Heart left ventricle (tissue), 16 donors: ENCODE measurements around the gene ZNF845. TPM values are rescaled to one million over a fixed set of nuclear protein-coding genes. Genes with fewer than 3 reads are reported as not detected.

ENCODE experiments used
- ATAC-seq, 4 donors: fragments of 200-7000 bp; cut with Tn5 transposase; one replicate each; pipeline ENCODE4 v1.9.1; 2020 to 2022; ENCODE audit warnings: moderate library complexity in 4 of 4, mild to moderate bottlenecking in 3 of 4, moderate number of reproducible peaks in 1 of 4
- DNase-seq, 5 donors: peaks; one replicate each; pipeline ENCODE4 v3.0.0-alpha.2; 2020
- H3K27ac ChIP-seq, 12 donors: fragments of 200-600 bp; sonication (generic) in 4 of 12; one replicate each; pipeline versions ENCODE4 v1.5.0 to v1.8.0; 2016 to 2022; ENCODE audit warnings: mild to moderate bottlenecking in 2 of 12
- H3K27me3 ChIP-seq, 9 donors: fragments of 200-600 bp; sonication (generic) in 2 of 9; one replicate each; pipeline versions ENCODE4 v1.5.1 to v1.8.0; 2016 to 2022; ENCODE audit warnings: mild to moderate bottlenecking in 3 of 9
- H3K36me3 ChIP-seq, 9 donors: fragments of 200-600 bp; sonication (generic) in 2 of 9; one replicate each; pipeline versions ENCODE4 v1.5.0 to v1.8.0; 2018 to 2022; ENCODE audit warnings: mild to moderate bottlenecking in 2 of 9
- H3K4me1 ChIP-seq, 12 donors: fragments of 200-600 bp; sonication (generic) in 4 of 12; one replicate each; pipeline versions ENCODE4 v1.5.0 to v1.8.0; 2016 to 2022; ENCODE audit warnings: mild to moderate bottlenecking in 3 of 12
- H3K4me3 ChIP-seq, 12 donors: fragments of 200-600 bp; sonication (generic) in 4 of 12; one replicate each; pipeline versions ENCODE4 v1.5.0 to v1.8.0; 2017 to 2022; ENCODE audit warnings: mild to moderate bottlenecking in 9 of 12, moderate library complexity in 4 of 12
- H3K9me3 ChIP-seq, 12 donors: fragments of 200-600 bp; sonication (generic) in 4 of 12; one replicate each; pipeline versions ENCODE4 v1.5.0 to v1.8.0; 2016 to 2022; ENCODE audit warnings: mild to moderate bottlenecking in 1 of 12
- POLR2A ChIP-seq, 2 donors: fragments of 450-650 bp; IDR thresholded peaks; one replicate each; pipeline ENCODE4 v1.6.1; 2017; ENCODE audit warnings: antibody characterized with exemption in 2 of 2, mild to moderate bottlenecking in 2 of 2, moderate library complexity in 2 of 2
- WGBS, 4 donors: extraction: QIAGEN DNeasy Blood & Tissue Kit in 2 of 4; methylation state at CpG; one replicate each; pipeline versions ENCODE4 v1.1.5 to v1.1.7; 2013 to 2018; 5-methylcytosine and 5-hydroxymethylcytosine counted together
- intact Hi-C, 10 donors: fragments of 100-400 bp; cut with DNase I; formaldehyde crosslinking; loops; one replicate each; pipeline versions ENCODE4 v1.11.1 to v1.14.2; 2022
- polyA plus RNA-seq, 2 donors: library from polyadenylated mRNA; stranded (reverse); fragments of 200-250 nt; gene quantifications; one replicate each; pipeline ENCODE4 v1.2.3, GENCODE V29; 2013
- total RNA-seq, 9 donors: library from RNA; depleted of rRNA in 2 of 9; stranded (reverse); fragments of >200 nt in 2 of 9; fragmentation: NEBNext Ultra II Directional in 3 of 9; extraction: Animal tissue kit (Norgen Biotek cat#: 25700) in 3 of 9; gene quantifications; one replicate each; pipeline versions ENCODE4 v1.1.0 to v1.2.4, GENCODE V29; 2016 to 2023
- TF ChIP-seq, protein P1 (sequence below), 12 donors: fragments of 200-600 bp; sonication (generic) in 4 of 12; IDR thresholded peaks; one replicate each; pipeline versions ENCODE4 v1.5.0 to v1.8.0; 2018 to 2022; ENCODE audit warnings: antibody characterized with exemption in 12 of 12, mild to moderate bottlenecking in 5 of 12
- donor health status: ischemic (EF 13 %, LVEDD 7.1; RV severe dilation, severe dysfunction).
- donor health status: healthy with polysubstance abuse.
- donor health status: DM: no; HTN: yes; CAD: no.
- donor health status: DM: no; HTN: no; CAD: no.
- donor health status: ischemic (EF 25% LVEDD 6.9; RV normal size, moderate dysfunction).
- donor health status: ischemic (EF 25% LVEDD 5.7; RV mildly dilated, moderate dysfunction).
- donor health status: healthy.
- donor health status: DM: yes; HTN: yes; CAD: no.
- donor health status: ischemic (EF 35%, LVEDD 5.7; RV mildly dilated, moderate dysfunction).
- donor health status: nonischemic (EF 11% LVEDD 7.7; RV severe dilation, severe dysfunction).
- donor health status: DM: yes; HTN: yes; CAD: no.
- donor health status: PGD.
- donor health status: ischemic (EF 29% LVEDD 5.4; RV normal size, mild dysfunction).
- donor health status: nonischemic (EF 23%, LVEDD 6.1; RV moderate dilation, normal function).

Gene ZNF845
- total and polyA plus RNA-seq, 11 donors: 1.5 to 5.7 (median 3.5) TPM

DNA sequence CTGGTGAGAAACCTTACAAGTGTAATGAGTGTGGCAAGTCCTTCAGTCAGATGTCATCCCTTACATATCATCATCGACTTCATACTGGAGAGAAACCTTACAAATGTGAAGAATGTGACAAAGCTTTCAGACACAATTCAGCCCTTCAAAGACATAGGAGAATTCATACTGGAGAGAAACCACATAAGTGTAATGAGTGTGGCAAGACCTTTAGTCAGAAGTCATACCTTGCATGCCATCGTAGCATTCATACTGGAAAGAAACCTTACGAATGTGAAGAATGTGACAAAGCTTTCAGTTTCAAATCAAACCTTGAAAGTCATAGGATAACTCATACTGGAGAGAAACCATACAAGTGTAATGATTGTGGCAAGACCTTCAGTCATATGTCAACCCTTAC, 47.8 kb downstream of the ZNF845 start:
- Histone ChIP-seq H3K36me3 (peaks cover 0 to 54% (median 41%) of the 10 kb centered on the region in 9 donors), H3K9me3 (peaks cover 0 to 84% (median 13%) of the 10 kb centered on the region in 12 donors)

DNA sequence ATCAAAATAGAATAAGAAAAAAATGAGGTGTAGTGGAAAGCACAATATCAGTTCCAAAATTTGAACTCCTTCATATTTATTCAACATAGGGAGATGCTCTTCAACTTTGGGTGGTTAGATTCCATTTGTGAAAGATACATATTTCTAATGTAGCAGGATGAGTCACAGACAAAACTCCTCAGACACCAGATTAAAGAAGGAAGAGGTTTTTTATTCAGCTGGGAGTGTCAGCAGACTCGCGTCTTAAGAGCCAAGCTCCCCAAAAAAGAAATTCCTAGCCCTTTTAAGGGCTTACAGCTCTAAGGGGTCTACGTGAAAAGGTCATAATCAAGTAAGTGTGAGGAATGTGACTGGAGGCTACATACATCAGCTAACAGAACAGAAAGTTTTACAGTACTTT, 54.6 kb downstream of the ZNF845 start:
- no peak for ATAC-seq

More for the DNA sequence above, 47.8 kb downstream of the ZNF845 start:
- no peak overlapping the region for H3K4me3 ChIP-seq
- H3K27ac ChIP-seq: no peak overlapping the region
- TF ChIP-seq, protein P1, sequence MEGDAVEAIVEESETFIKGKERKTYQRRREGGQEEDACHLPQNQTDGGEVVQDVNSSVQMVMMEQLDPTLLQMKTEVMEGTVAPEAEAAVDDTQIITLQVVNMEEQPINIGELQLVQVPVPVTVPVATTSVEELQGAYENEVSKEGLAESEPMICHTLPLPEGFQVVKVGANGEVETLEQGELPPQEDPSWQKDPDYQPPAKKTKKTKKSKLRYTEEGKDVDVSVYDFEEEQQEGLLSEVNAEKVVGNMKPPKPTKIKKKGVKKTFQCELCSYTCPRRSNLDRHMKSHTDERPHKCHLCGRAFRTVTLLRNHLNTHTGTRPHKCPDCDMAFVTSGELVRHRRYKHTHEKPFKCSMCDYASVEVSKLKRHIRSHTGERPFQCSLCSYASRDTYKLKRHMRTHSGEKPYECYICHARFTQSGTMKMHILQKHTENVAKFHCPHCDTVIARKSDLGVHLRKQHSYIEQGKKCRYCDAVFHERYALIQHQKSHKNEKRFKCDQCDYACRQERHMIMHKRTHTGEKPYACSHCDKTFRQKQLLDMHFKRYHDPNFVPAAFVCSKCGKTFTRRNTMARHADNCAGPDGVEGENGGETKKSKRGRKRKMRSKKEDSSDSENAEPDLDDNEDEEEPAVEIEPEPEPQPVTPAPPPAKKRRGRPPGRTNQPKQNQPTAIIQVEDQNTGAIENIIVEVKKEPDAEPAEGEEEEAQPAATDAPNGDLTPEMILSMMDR (IDR thresholded peaks at IDR 0.05): no peak
- no peak for TF ChIP-seq POLR2A (IDR thresholded peaks at IDR 0.05)
- intact Hi-C loops: no loop called here
- H3K4me1 ChIP-seq: no peaks in the 10 kb centered on the region
- no peaks in the 10 kb centered on the region for H3K27me3 ChIP-seq
- no peak for ATAC-seq
- WGBS, 4 donors: 96 to 98% (median 97%) methylated on average over 3 of the region's 3 CpGs
- DNase-seq: no peak

DNA sequence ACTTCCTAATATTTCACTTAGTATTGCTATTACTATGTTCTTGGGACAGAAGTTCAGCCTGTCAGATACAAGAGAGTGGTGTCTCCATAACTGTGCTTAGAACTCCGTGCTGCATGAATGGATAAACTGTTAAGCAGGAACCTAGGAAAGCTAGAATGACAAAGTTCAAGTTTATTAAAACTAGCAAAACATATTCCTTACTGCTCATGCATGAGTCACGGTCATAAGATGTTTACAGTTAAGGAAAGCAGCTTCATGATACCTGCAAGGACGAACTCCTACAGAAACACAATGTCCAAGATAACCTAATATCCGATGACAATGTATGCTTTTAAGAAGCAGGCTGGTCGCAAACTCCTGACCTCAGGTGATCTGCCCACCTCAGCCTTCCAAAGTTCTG, 55.4 kb downstream of the ZNF845 start:
- H3K4me1 ChIP-seq: peaks cover 0 to 2% (median under 1%) of the 10 kb centered on the region in 12 donors
- no peak overlapping the region for H3K27ac ChIP-seq
- intact Hi-C loops: no loop called here
- ATAC-seq (no peak), DNase-seq (no peak)
- no peaks in the 10 kb centered on the region for H3K27me3 ChIP-seq
- H3K4me3 ChIP-seq: no peak overlapping the region
- TF ChIP-seq, protein P1 (IDR thresholded peaks at IDR 0.05): no peak
- TF ChIP-seq POLR2A (IDR thresholded peaks at IDR 0.05): no peak
- H3K9me3 ChIP-seq: peaks cover 0 to 48% (median 3%) of the 10 kb centered on the region in 12 donors
- peaks cover 0 to 6% (median 0%) of the 10 kb centered on the region in 9 donors for H3K36me3 ChIP-seq
- WGBS, 4 donors: 92 to 93% (median 92%) methylated on average over 5 of the region's 5 CpGs

More for the DNA sequence above, 54.6 kb downstream of the ZNF845 start:
- 63 to 76% (median 75%) methylated on average over 3 of the region's 3 CpGs for WGBS, 4 donors
- TF ChIP-seq, protein P1 (IDR thresholded peaks at IDR 0.05): no peak
- TF ChIP-seq POLR2A (IDR thresholded peaks at IDR 0.05): no peak
- no peak for DNase-seq
- intact Hi-C loops: no loop called here
- Histone ChIP-seq H3K9me3 (peaks cover 0 to 55% (median 7%) of the 10 kb centered on the region in 12 donors), H3K36me3 (peaks cover 0 to 6% (median 0%) of the 10 kb centered on the region in 9 donors), H3K4me1 (no peaks in the 10 kb centered on the region), H3K27ac (no peak overlapping the region), H3K27me3 (no peaks in the 10 kb centered on the region), H3K4me3 (no peak overlapping the region)

DNA sequence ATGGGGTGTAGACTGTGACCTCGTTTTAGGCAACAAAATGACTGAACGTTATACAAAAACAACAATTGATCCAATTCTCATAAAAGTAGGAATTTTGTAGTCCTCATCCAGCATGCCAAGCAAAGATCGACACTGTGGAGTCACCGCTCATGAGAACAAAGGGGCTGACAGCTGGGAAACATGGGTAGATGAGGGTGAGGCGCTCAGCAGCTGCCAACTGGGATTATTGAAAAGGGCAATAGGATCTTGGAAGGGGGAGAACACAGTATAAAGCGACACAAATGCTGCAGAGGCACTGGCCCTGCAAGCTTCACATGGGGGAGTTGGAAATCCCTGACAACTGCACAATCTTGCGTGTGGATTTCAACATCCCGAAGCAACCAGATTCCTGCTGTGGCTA, 56.0 kb downstream of the ZNF845 start:
- Histone ChIP-seq H3K9me3 (peaks cover 0 to 41% (median 1%) of the 10 kb centered on the region in 12 donors), H3K4me3 (no peak overlapping the region)

More for the DNA sequence above, 56.0 kb downstream of the ZNF845 start:
- intact Hi-C loops: no loop called here
- Histone ChIP-seq H3K27ac (no peak overlapping the region), H3K27me3 (no peaks in the 10 kb centered on the region), H3K36me3 (peaks cover 0 to 6% (median 0%) of the 10 kb centered on the region in 9 donors), H3K4me1 (peaks cover 0 to 8% (median 7%) of the 10 kb centered on the region in 12 donors)
- 78 to 89% (median 82%) methylated on average over 8 of the region's 8 CpGs for WGBS, 4 donors
- no peak for DNase-seq
- no peak for TF ChIP-seq POLR2A (IDR thresholded peaks at IDR 0.05)
- TF ChIP-seq, protein P1 (IDR thresholded peaks at IDR 0.05): no peak
- ATAC-seq: no peak
